Adrenal gland (tissue), 19 donors: ENCODE data around the gene NEBL. TPM values are rescaled to one million over a fixed set of nuclear protein-coding genes. Genes with fewer than 3 reads are reported as not detected.
"Not testable (repeated sequence)": the region's sequence is repeated elsewhere in the genome, so short reads cannot be mapped to it uniquely, and the experiment has no call there.

Experiments used
- DNase-seq, 7 donors: peaks; one replicate each; pipeline ENCODE4 v3.0.0-alpha.2; 2019 to 2020
- H3K27ac ChIP-seq, 5 donors: fragments of 200-600 bp; sonication (generic) in 4 of 5; 1 replicate in 3 of 5; 2 replicates in 2 of 5; pipeline versions ENCODE4 v1.5.1 to v1.8.0; 2016 to 2020; ENCODE audit warnings: mild to moderate bottlenecking in 1 of 5
- H3K27me3 ChIP-seq: fragments of 200-600 bp; 2 replicates; pipeline ENCODE4 v1.8.0; 2021
- H3K36me3 ChIP-seq, 2 donors: fragments of 200-600 bp; replicated peaks in 1 of 2; 1 replicate in 1 of 2; 2 replicates in 1 of 2; pipeline versions ENCODE4 v1.5.1 to v1.8.0; 2018 to 2022
- H3K4me1 ChIP-seq, 2 donors: fragments of 200-600 bp; replicated peaks in 1 of 2; 1 replicate in 1 of 2; 2 replicates in 1 of 2; pipeline versions ENCODE4 v1.5.1 to v1.8.0; 2018 to 2021
- H3K4me3 ChIP-seq, 4 donors: fragments of 200-600 bp; sonication (generic) in 3 of 4; one replicate each; pipeline ENCODE4 v1.5.1; 2016 to 2018
- H3K9me3 ChIP-seq, 3 donors: fragments of 200-600 bp; sonication (generic) in 1 of 3; replicated peaks in 1 of 3; 1 replicate in 2 of 3; 2 replicates in 1 of 3; pipeline versions ENCODE4 v1.5.1 to v1.8.0; 2016 to 2021
- POLR2A ChIP-seq, 2 donors: fragments of 450-650 bp; IDR thresholded peaks; one replicate each; pipeline ENCODE4 v1.6.1; 2017; ENCODE audit warnings: antibody characterized with exemption in 2 of 2, mild to moderate bottlenecking in 2 of 2, moderate library complexity in 1 of 2
- WGBS, 4 donors: extraction: QIAGEN DNeasy Blood & Tissue Kit in 2 of 4; methylation state at CpG; one replicate each; pipeline versions ENCODE4 v1.1.5 to v1.1.7; 2013 to 2017; 5-methylcytosine and 5-hydroxymethylcytosine counted together
- intact Hi-C, 2 donors: fragments of 100-400 bp; cut with DNase I; formaldehyde crosslinking; loops; one replicate each; pipeline versions ENCODE4 v1.14.1 to v1.15.0; 2022 to 2023
- long read RNA-seq, 10 donors: library from polyadenylated mRNA in 3 of 10; unstranded in 2 of 10; stranded (forward) in 1 of 10; transcript quantifications; one replicate each; pipeline ENCODE4 v2.0.0 and lab custom pipeline, GENCODE V29; 2021 to 2026
- polyA plus RNA-seq, 3 donors: library from polyadenylated mRNA; stranded (reverse); fragments of 200-250 nt in 2 of 3; fragments of 350-450 nt in 1 of 3; fragmentation: Illumina TruSeq in 1 of 3; extraction: RNeasy Lipid Tissue Mini Kit (QIAGEN cat#74804) in 1 of 3; gene quantifications; one replicate each; pipeline ENCODE4 v1.2.3, GENCODE V29; 2013 to 2014
- total RNA-seq, 9 donors: library from RNA; depleted of rRNA in 4 of 9; stranded (reverse); fragments of >200 nt in 4 of 9; fragments of 120-200 nt in 1 of 9; fragmentation: NEBNext Ultra II Directional in 1 of 9; extraction: Animal tissue kit (Norgen Biotek cat#: 25700) in 1 of 9; gene quantifications; one replicate each; pipeline versions ENCODE4 v1.1.0 to v1.2.4, GENCODE V29; 2013 to 2023
- TF ChIP-seq, protein P1 (sequence below), 6 experiments: fragments of 450-650 bp in 4 of 6; fragments of 200-600 bp in 2 of 6; sonication (generic) in 1 of 6; IDR thresholded peaks; 1 replicate in 5 of 6; 2 replicates in 1 of 6; pipeline versions ENCODE4 v1.5.1 to v1.8.0; 2016 to 2021; ENCODE audit warnings: antibody characterized with exemption in 6 of 6, mild to moderate bottlenecking in 2 of 6, moderate library complexity in 1 of 6
- donor health status: healthy with polysubstance abuse.
- donor health status: Bipolar disorder and iron deficiency.
- donor health status: DM: yes; HTN: yes; CAD: no.
- donor health status: DM: no; HTN: no; CAD: no.
- donor health status: DM: no; HTN: no; CAD: no.
- donor health status: DM: yes; HTN: yes; CAD: no.

The NEBL gene, protein sequence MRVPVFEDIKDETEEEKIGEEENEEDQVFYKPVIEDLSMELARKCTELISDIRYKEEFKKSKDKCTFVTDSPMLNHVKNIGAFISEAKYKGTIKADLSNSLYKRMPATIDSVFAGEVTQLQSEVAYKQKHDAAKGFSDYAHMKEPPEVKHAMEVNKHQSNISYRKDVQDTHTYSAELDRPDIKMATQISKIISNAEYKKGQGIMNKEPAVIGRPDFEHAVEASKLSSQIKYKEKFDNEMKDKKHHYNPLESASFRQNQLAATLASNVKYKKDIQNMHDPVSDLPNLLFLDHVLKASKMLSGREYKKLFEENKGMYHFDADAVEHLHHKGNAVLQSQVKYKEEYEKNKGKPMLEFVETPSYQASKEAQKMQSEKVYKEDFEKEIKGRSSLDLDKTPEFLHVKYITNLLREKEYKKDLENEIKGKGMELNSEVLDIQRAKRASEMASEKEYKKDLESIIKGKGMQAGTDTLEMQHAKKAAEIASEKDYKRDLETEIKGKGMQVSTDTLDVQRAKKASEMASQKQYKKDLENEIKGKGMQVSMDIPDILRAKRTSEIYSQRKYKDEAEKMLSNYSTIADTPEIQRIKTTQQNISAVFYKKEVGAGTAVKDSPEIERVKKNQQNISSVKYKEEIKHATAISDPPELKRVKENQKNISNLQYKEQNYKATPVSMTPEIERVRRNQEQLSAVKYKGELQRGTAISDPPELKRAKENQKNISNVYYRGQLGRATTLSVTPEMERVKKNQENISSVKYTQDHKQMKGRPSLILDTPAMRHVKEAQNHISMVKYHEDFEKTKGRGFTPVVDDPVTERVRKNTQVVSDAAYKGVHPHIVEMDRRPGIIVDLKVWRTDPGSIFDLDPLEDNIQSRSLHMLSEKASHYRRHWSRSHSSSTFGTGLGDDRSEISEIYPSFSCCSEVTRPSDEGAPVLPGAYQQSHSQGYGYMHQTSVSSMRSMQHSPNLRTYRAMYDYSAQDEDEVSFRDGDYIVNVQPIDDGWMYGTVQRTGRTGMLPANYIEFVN
- total RNA-seq, result 10 to 100 TPM in 3 of 9 donors, 1 to 10 TPM in 6; 3.4 to 26.3 (median 6.6) TPM
- 10 to 100 TPM in 2 of 3 donors, 1 to 10 TPM in 1; 6.3 to 26.4 (median 20.2) TPM for polyA plus RNA-seq
- long read RNA-seq, donor 1, result 0 reads
- long read RNA-seq, donor 2, result 0 reads
- long read RNA-seq, donor 3, partial matches to known transcripts, result 0 of 1 reads
- long read RNA-seq, donor 3, other reads (novel, unspliced or antisense), result 0 of 1 reads
- long read RNA-seq, donor 4, result 0 reads
- long read RNA-seq, donor 5, partial matches to known transcripts, result 0 of 7 reads
- long read RNA-seq, donor 5, other reads (novel, unspliced or antisense), result 7 of 7 reads
- long read RNA-seq, donor 6, partial matches to known transcripts, result 1 of 4 reads
- long read RNA-seq, donor 6, other reads (novel, unspliced or antisense), result 3 of 4 reads
- long read RNA-seq, donor 7, result 0 reads
- long read RNA-seq, donor 8, partial matches to known transcripts, result 0 of 1 reads
- long read RNA-seq, donor 8, other reads (novel, unspliced or antisense), result 0 of 1 reads
- long read RNA-seq, donor 9, result 0 reads
- long read RNA-seq, donor 10, result 0 reads

DNA sequence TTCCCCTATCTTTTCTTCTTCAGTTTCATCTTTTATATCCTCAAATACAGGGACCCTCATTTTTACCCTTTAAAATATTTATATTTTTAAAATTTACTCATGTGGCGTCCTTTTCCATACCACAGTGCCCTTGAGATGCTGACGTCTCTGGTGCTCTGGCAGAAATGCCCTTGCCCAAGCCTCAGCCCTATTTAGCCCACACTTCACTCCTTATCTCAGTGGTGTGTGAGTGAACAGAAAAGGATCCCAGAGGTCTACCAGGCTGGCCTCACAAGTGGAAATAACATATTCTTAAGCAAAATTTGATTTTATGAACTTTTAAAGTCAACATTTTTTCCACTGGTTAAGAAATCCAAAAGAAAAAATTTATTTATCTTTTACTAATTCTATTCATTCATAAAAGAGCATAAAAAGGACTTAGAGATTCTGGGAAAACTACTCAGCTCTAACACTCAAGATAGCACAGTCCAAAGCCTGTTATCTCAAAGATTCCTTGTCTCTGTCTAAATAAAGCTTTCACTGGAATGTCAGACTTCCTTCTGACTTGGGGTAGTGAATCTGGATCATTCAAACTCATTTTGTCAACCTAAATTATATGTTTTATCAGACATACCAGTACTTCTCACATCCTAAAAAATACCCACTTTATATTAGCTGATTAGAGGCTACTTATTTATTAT lies at the start of gene NEBL:
Gene NEBL, minus strand, starts transcription at position 166 of the 680 bp plus-strand sequence. Its CDS starts 106 bp downstream, at position 60.
- Histone ChIP-seq H3K27ac (no peak within 1 kb of the TSS), H3K9me3 (no peaks in the 10 kb centered on the region)
- intact Hi-C loops, result no loop called here

DNA sequence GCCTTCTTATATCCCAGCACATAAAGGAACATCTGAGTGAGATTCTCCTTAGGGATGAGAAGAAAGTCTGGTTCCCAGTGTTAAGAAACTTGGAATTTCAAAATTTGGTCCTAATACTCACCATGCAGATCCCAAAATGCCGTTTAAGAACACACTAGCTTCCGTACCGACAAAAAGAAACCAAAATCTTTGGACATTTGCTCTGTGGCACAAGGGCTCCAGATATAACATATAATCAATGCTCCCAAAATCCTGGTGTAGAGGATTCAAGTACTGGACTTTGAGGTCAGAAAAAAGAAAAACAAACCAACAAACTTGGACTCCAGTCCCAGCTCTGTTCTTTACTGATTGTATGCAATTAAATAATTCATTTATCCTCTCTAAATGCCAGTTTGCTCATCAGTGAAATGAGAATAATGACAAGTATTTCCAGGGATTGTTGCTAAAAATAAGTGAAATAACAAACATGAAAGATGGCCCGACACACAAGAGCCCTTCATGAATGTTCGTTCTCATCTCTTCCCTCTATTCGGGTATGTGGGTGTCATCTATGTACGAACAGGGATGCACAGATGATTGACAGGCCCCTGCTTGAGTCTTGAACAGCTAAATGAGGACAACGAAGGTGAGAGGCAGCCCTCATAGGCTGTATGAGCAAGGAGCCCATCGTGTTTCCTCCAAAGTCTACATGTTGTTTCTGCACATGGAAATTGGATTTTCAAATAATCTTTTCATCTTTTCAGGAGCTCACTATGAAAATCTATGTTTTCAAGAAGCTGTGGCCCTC lies 48.6 kb upstream of the NEBL start:
- TF ChIP-seq, protein P1, sequence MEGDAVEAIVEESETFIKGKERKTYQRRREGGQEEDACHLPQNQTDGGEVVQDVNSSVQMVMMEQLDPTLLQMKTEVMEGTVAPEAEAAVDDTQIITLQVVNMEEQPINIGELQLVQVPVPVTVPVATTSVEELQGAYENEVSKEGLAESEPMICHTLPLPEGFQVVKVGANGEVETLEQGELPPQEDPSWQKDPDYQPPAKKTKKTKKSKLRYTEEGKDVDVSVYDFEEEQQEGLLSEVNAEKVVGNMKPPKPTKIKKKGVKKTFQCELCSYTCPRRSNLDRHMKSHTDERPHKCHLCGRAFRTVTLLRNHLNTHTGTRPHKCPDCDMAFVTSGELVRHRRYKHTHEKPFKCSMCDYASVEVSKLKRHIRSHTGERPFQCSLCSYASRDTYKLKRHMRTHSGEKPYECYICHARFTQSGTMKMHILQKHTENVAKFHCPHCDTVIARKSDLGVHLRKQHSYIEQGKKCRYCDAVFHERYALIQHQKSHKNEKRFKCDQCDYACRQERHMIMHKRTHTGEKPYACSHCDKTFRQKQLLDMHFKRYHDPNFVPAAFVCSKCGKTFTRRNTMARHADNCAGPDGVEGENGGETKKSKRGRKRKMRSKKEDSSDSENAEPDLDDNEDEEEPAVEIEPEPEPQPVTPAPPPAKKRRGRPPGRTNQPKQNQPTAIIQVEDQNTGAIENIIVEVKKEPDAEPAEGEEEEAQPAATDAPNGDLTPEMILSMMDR (IDR thresholded peaks at IDR 0.05), result no peak
- no peak for TF ChIP-seq POLR2A (IDR thresholded peaks at IDR 0.05)
- H3K36me3 ChIP-seq, result no peaks in the 10 kb centered on the region
- DNase-seq, result no peak
- WGBS, 4 donors, result 85 to 88% (median 86%) methylated on average over 9 of the region's 9 CpGs
- no peak overlapping the region for H3K4me3 ChIP-seq
- no peak overlapping the region for H3K27ac ChIP-seq
- H3K27me3 ChIP-seq, result no peaks in the 10 kb centered on the region
- intact Hi-C loops, result no loop called here
- no peaks in the 10 kb centered on the region for H3K9me3 ChIP-seq
- H3K4me1 ChIP-seq, result no peaks in the 10 kb centered on the region

More for the DNA sequence above, at the start of gene NEBL:
- TF ChIP-seq, protein P1 (IDR thresholded peaks at IDR 0.05), result no peak
- TF ChIP-seq POLR2A (IDR thresholded peaks at IDR 0.05), result no peak
- H3K4me1 ChIP-seq, result no peaks in the 10 kb centered on the region
- no peaks in the 10 kb centered on the region for H3K36me3 ChIP-seq
- H3K4me3 ChIP-seq, result no peak within 1 kb of the TSS
- WGBS, 4 donors, result 58 to 73% (median 66%) methylated on average over 2 of the region's 2 CpGs
- no peaks in the 10 kb centered on the region for H3K27me3 ChIP-seq
- no peak for DNase-seq

DNA sequence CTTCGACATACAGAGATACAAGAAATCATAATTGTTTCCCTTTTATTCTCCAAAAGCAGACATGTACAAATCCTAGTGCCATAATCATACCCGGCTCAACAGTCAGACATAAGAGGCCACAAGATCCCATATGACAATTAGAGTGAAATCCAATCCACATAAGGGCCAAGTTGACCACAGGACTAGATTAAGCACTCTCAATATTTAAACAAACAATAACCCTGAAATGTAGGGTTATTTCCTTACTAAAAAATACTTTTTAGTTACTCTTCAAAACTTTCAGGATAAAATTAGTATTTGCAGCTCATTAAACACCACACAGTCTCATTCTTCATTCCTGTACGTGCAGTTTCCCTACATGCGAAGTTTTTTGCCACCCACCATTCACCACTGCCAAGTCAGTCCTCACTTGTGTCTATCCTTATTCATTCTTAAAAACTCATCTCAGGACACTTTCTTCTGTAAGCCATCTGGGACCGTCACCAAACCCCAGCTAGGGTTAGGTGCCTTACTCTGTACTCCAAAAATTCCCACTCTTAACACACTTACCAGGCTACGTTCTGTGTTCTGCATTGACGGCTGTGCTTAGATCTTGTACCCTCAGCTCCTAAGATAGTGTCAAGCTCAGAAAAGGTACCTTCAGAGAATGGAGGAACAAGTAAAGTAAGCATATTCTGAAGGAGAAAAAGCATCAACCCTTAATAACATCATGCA lies 47.8 kb upstream of the NEBL start:
- DNase-seq, result no peak
- no peak overlapping the region for H3K27ac ChIP-seq
- no peaks in the 10 kb centered on the region for H3K9me3 ChIP-seq
- TF ChIP-seq, protein P1 (IDR thresholded peaks at IDR 0.05), result no peak
- TF ChIP-seq POLR2A (IDR thresholded peaks at IDR 0.05), result no peak
- no peaks in the 10 kb centered on the region for H3K27me3 ChIP-seq
- H3K4me1 ChIP-seq, result no peaks in the 10 kb centered on the region
- no peak overlapping the region for H3K4me3 ChIP-seq
- 91 to 94% (median 93%) methylated on average over 7 of the region's 7 CpGs for WGBS, 4 donors
- H3K36me3 ChIP-seq, result no peaks in the 10 kb centered on the region
- intact Hi-C loops, result no loop called here

DNA sequence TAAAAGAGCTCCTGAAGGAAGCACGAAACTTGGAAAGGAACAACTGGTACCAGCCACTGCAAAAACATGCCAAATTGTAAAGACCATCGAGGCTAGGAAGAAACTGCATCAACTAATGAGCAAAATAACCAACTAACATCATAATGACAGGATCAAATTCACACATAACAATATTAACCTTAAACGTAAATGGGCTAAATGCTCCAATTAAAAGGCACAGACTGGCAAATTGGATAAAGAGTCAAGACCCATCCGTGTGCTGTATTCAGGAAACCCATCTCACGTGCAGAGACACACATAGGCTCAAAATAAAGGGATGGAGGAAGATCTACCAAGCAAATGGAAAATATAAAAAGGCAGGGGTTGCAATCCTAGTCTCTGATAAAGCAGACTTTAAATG lies 42.3 kb upstream of the NEBL start:
- intact Hi-C loops, DNase-seq, H3K36me3 ChIP-seq, H3K27me3 ChIP-seq, H3K27ac ChIP-seq, H3K9me3 ChIP-seq, H3K4me3 ChIP-seq, H3K4me1 ChIP-seq: not testable (repeated sequence)
- 50 to 77% (median 71%) methylated on average over 1 to 5 of the region's 5 CpGs for WGBS, 4 donors
